GM19468 (cell line): ENCODE data around the gene DOCK2.

Experiments
- ATAC-seq: cut with Tn5 transposase; IDR thresholded peaks from one replicate; pipeline ENCODE4 v1.9.1; 2021; ENCODE audit warnings: mild to moderate bottlenecking, moderate library complexity, moderate number of reproducible peaks; ENCODE audit not compliant: unreplicated experiment; ENCODE audit errors: extremely low read depth

Gene DOCK2

DNA sequence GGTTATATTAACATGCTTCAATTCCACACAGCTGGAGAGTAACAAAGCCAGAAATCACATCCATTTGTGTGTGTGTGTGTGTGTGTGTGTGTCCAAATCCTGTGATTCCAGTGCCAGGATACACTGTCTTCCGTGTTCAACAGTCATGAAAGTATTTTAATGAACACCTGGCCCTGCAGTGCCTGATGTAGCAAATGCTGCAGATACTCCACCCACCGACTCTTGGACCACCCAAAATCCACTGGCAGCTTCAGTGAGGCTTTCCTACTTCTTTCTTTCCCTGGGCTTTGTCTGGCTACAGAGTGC lies 356.4 kb downstream of the DOCK2 start:
- ATAC-seq, result no peak

GRCh38 chr5:169997798-169998197 lies 360.7 kb downstream of the DOCK2 start:
- ATAC-seq, result no peak

DNA sequence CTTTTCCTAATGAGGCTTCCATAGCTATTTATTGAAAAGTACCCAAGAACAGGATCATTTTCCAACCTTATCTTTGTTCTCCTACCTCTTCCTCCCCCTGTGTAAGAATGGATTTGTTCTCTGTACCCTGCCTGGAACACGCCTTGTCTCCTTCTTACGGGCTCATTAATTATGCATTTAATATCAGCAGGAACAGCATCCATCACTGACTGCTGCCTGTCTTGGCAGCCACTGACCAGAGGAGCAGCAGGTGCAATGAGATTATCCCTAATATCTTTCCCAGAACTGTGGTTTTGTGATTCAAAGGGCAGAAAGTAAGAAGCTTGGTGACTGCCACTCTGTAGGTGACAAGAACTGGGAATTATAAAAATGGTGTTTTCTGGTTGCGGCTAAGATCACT lies 362.5 kb downstream of the DOCK2 start:
- no peak for ATAC-seq

- no peak for ATAC-seq
These were observed 363.1 kb downstream of the DOCK2 start for GRCh38 chr5:170000155-170000554.

DNA sequence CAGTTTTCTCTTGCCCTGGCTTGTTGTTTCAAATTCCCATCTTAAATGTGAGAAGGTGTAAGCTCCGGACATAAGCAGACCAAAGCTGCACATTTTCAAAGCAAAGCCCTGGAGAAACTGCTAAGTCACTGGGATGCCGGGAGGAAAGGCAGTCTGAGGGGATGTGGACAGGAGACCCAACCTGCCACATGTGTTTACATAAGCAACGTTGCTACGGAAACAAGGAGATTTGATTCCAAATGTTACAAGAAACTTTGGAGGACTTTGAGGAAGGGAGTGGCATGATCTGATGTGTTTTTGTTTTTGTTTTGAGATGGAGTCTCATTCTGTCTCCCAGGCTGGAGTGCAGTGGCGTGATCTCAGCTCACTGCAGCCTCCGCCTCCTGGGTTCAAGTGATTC lies 368.9 kb downstream of the DOCK2 start:
- ATAC-seq, result no peak

GRCh38 chr5:170008376-170008775 lies 371.3 kb downstream of the DOCK2 start:
- ATAC-seq, result no peak

- no peak for ATAC-seq
These were observed 373.5 kb downstream of the DOCK2 start for GRCh38 chr5:170010595-170010994.

DNA sequence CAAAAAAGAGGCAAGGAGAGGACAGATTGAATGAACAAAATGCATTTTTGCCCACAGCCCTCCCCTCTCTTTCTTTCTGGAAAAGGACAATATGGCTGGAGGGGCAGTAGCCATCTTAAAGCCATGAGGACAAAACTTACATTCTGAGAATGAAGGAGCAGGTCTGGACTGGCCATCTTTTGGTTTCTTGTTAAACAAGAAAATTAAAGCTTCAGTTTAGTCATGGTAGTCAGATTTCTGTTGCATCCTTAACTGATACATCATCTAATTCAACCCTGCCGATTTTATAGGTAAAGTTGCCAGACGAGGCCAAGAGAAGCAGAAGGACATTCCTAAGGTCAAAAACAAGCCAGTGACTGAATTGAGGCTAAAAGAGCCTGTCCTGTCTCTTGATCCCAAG lies 374.7 kb downstream of the DOCK2 start:
- ATAC-seq, result no peak

- no peak for ATAC-seq
These were observed 375.5 kb downstream of the DOCK2 start for GRCh38 chr5:170012622-170013021.

- ATAC-seq, result no peak
These were observed 383.3 kb downstream of the DOCK2 start for GRCh38 chr5:170020423-170020822.

DNA sequence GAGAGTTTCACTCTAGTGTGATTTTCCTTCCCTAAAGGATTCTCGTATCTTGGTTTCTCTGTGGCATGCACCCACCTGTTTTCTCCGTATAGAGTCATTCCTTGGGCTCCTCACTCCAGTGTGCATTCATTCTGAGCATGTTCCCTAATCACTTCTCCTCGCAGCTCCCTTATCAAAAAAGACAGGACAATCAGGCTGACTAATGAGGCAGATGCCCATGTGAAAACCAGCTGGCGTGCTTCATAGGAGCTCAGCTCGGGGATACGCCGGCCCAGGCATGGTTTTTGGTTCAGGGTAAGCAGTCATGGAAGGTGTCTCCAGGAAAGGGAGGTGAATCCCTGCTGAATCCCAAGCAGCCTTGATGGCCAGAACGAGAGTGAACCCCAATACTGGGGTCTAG lies 384.4 kb downstream of the DOCK2 start:
- ATAC-seq, result no peak

GRCh38 chr5:170025853-170026252 lies 388.8 kb downstream of the DOCK2 start:
- no peak for ATAC-seq

- ATAC-seq, result no peak
These were observed 391.0 kb downstream of the DOCK2 start for GRCh38 chr5:170028124-170028523.

DNA sequence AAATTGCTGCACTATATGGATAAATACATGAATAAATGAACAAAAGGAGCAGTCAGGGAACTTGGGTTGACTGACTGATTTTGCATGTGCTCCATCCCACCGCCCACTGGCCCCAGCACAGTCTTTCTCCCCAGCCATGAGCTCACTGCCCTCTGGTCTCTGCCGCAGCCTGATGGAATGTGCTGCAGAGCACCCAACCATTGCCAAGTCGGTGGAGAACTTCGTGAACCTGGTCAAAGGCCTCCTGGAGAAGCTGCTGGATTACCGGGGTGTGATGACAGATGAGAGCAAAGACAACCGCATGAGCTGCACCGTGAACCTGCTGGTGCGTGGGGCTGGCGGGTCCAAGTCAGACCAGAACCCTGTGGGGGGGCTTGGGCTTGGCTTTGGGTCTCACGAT lies 397.2 kb downstream of the DOCK2 start:
- no peak for ATAC-seq

- no peak for ATAC-seq
These were observed 401.2 kb downstream of the DOCK2 start for GRCh38 chr5:170038241-170038640.

GRCh38 chr5:170039830-170040229 lies 402.8 kb downstream of the DOCK2 start:
- ATAC-seq, result no peak

- no peak for ATAC-seq
These were observed 409.2 kb downstream of the DOCK2 start for GRCh38 chr5:170046241-170046640.

DNA sequence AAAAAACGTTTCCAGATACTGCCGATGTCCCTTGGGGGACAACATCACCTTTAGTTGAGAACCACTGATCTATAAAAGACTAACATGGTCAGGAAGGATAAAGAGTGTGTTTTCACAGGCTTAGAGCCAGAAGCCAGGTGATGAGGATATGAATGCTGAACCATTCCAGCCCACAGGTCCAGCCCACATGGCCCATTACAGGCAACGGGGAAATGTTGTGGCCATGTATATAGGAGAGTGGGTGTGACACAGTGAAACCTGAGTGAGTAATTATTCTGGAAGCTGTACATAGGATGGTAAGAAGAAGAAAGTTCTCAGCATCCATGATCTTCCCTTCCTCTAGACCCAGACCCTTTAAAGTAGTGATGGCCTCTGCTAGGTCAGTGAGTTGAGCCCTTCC lies 412.6 kb downstream of the DOCK2 start:
- no peak for ATAC-seq

DNA sequence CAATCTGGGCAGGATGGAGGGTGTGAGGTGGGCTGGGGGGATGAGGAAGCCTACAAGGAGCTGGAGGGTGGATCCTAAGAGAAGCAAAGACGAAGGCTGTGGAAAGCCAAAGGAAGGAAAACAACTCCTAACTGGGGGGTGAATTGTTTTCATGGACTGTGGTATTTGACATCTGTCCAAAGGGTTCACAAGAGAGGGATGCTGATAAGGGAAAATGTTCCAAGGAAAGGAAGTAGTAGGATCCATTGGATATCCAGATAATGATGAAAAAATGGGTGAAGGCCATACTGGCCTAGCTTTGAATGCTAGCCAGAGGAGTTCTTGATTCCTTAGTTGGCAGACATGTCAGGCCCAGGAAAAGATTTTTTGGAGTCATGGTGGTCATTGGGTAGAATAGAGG lies 416.8 kb downstream of the DOCK2 start:
- no peak for ATAC-seq

DNA sequence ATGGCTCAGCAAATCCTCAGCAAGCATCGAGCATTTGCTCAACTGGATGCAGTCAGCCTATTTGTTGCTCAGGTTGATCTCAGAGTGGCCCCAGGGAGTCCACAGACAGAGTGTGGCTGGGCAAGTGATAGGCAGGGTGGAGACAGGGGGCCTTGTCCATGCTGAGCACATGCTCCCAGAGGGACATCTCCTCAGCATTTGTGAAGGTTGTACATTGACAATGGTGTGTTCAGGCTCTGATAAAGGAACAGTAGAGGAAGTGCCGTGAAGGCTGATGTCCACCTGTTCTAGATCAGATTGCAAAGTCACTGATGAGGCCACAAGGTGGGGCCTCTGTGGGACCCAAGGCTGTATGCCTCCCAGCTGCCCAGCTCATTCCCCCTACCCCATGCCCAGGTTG lies 418.5 kb downstream of the DOCK2 start:
- ATAC-seq, result no peak

GRCh38 chr5:170056561-170057267 lies 419.6 kb downstream of the DOCK2 start:
- ATAC-seq, result no peak

GRCh38 chr5:170057311-170057710 lies 420.2 kb downstream of the DOCK2 start:
- ATAC-seq, result no peak

DNA sequence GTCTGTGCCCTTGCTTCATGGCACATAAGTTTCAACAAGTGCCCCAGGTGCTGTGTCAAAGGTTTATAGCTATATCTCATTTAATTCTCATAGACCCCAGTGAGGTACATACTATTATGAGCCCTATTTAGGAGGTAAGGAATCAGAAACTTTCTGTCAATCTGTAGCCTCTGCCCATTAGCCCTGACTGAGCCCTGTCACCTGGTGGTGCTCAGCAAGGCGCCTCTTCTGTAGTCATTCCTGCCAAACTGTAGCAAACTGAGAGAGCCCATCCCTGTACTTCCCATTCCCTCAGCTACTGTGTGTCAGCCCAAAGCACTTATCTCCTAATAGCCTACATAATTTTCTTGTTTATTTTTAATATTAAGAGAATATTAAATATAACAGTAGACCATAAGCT lies 422.1 kb downstream of the DOCK2 start:
- no peak for ATAC-seq
